ENCODE results near the gene TRPV6. TPM values are rescaled to one million over a fixed set of nuclear protein-coding genes. Genes with fewer than 3 reads are reported as not detected.

TRPV6 gene
- total RNA-seq, 1 donor from 2014 or later = 0.07 TPM

DNA sequence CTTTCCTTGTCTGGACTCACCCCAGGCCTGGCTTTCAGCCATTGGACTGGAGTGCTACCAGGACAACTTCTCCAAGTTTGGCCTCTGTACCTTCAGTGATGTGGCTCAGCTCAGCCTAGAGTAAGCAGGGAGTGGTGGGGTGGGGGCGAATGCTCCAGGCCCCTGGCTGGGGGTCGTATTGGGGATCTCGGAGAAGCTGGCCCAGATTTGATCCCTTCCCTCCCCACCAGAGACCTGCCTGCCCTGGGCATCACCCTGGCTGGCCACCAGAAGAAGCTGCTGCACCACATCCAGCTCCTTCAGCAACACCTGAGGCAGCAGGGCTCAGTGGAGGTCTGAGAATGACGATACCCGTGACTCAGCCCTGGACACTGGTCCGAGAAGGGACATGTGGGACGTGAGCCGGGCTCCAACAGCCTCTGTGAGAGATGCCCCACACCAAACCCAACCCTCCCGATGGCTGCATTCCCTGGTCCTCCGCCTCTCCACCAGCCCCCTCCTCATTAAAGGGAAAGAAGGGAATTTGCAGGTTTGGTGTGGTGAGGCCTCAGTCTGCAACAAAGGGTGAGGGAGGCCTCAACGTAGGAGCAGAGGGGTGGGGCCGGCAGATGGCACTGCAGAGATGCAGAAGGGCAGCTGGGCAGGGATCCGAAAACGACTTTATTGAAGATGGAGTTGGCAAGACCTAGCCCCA, 14.8 kb downstream of the TRPV6 start:
- TF ChIP-seq CTCF (conservative IDR thresholded peaks at IDR 0.05) = no peak
- H3K4me3 Mint-ChIP-seq = no peak overlapping the region
- H3K27me3 Mint-ChIP-seq (ENCODE audit: low read depth) = no peaks in the 10 kb centered on the region
- H3K36me3 Mint-ChIP-seq (ENCODE audit: low read depth) = peaks cover 2% of the 10 kb centered on the region
- no peak for DNase-seq (ENCODE audit: low read depth, low spot score)
- peaks cover 2% of the 10 kb centered on the region for H3K9me3 Mint-ChIP-seq
- no peak overlapping the region for H3K27ac Mint-ChIP-seq (ENCODE audit: unreplicated experiment)
- H3K4me1 Mint-ChIP-seq = no peaks in the 10 kb centered on the region

GRCh38 chr7:142870147-142870559, 15.4 kb downstream of the TRPV6 start:
- peaks cover 2% of the 10 kb centered on the region for H3K36me3 Mint-ChIP-seq (ENCODE audit: low read depth)
- no peaks in the 10 kb centered on the region for H3K4me1 Mint-ChIP-seq
- H3K27ac Mint-ChIP-seq (ENCODE audit: unreplicated experiment) = no peak overlapping the region
- no peak for DNase-seq (ENCODE audit: low read depth, low spot score)
- no peaks in the 10 kb centered on the region for H3K27me3 Mint-ChIP-seq (ENCODE audit: low read depth)
- no peak overlapping the region for H3K4me3 Mint-ChIP-seq
- TF ChIP-seq CTCF (conservative IDR thresholded peaks at IDR 0.05) = no peak
- peaks cover 2% of the 10 kb centered on the region for H3K9me3 Mint-ChIP-seq

DNA sequence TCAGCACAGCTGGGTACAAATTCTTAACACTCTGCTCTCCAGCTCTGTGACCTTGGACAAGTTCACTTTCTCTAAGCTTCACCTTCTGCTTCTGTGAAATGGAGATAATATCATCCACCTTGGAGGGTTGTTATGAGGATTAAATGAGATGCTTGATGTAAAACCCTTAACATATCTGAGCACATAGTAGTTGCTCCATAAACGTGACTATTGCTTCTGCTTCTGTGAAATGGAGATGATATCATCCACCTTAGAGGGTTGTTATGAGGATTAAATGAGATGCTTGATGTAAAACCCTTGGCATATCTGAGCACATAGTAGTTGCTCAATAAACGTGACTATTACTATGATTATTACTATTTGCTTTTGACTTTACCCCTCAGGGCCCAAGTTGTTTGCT, 16.1 kb downstream of the TRPV6 start:
- Mint-ChIP-seq H3K4me1 (no peaks in the 10 kb centered on the region), H3K4me3 (no peak overlapping the region), H3K27me3 (ENCODE audit: low read depth) (no peaks in the 10 kb centered on the region), H3K9me3 (peaks cover 2% of the 10 kb centered on the region), H3K36me3 (ENCODE audit: low read depth) (peaks cover 2% of the 10 kb centered on the region), H3K27ac (ENCODE audit: unreplicated experiment) (no peak overlapping the region)
- DNase-seq (ENCODE audit: low read depth, low spot score) = no peak
- no peak for TF ChIP-seq CTCF (conservative IDR thresholded peaks at IDR 0.05)

DNA sequence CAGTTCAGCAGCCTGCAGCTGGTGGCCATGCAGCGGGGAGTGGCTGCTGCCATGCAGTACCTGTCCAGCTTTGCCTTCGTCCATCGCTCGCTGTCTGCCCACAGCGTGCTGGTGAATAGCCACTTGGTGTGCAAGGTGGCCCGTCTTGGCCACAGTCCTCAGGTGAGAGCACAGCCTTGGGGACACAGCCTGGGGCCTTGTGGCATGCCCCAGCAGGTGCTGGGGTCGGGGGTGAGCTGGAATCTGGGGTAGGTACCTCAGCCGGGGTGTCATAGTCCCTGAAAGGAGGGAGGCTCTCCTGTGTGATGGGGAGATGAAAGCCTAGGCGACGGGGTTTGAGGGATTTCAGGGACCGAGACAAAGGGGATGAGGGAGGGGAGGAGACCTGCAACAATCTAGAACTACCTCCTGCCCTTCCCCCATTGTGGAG, 16.5 kb downstream of the TRPV6 start:
- Mint-ChIP-seq H3K36me3 (ENCODE audit: low read depth) (peaks cover 2% of the 10 kb centered on the region), H3K9me3 (peaks cover 2% of the 10 kb centered on the region), H3K4me3 (no peak overlapping the region), H3K27me3 (ENCODE audit: low read depth) (no peaks in the 10 kb centered on the region), H3K4me1 (no peaks in the 10 kb centered on the region), H3K27ac (ENCODE audit: unreplicated experiment) (no peak overlapping the region)
- no peak for TF ChIP-seq CTCF (conservative IDR thresholded peaks at IDR 0.05)
- DNase-seq (ENCODE audit: low read depth, low spot score) = no peak

DNA sequence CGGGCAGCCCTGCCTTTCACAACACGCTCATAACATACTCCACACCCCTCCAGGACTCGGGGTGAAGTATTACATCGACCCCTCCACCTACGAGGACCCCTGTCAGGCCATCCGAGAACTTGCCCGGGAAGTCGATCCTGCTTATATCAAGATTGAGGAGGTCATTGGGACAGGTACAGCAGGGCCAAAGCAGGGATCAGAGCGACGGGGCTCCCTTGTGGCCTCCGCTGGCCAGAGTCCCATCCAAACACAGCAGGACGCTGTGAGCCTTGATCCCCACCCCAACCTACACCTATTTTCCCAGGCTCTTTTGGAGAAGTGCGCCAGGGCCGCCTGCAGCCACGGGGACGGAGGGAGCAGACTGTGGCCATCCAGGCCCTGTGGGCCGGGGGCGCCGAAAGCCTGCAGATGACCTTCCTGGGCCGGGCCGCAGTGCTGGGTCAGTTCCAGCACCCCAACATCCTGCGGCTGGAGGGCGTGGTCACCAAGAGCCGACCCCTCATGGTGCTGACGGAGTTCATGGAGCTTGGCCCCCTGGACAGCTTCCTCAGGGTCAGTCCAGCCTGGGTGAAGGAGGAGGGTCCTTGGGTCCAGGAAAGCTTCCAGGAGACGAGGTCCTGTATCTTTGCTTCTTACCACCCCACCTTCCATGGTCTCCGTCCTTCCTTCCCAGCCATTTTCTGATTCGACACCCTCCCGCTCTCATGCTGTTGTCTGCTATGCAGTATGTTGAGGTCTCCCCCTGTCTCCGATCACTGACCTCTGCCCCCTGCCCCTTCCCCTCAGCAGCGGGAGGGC, 17.2 kb downstream of the TRPV6 start:
- peaks cover 2% of the 10 kb centered on the region for H3K36me3 Mint-ChIP-seq (ENCODE audit: low read depth)
- no peak for DNase-seq (ENCODE audit: low read depth, low spot score)
- no peak overlapping the region for H3K4me3 Mint-ChIP-seq
- H3K9me3 Mint-ChIP-seq = no peaks in the 10 kb centered on the region
- H3K27ac Mint-ChIP-seq (ENCODE audit: unreplicated experiment) = no peak overlapping the region
- H3K4me1 Mint-ChIP-seq = no peaks in the 10 kb centered on the region
- H3K27me3 Mint-ChIP-seq (ENCODE audit: low read depth) = no peaks in the 10 kb centered on the region
- no peak for TF ChIP-seq CTCF (conservative IDR thresholded peaks at IDR 0.05)
